Neural progenitor cell (in vitro differentiated cells): ENCODE results near the gene GRIN2A. TPM values are rescaled to one million over a fixed set of nuclear protein-coding genes. Genes with fewer than 3 reads are reported as not detected.

Source experiments
- DNase-seq: peaks from one replicate; pipeline ENCODE4 v3.0.0-alpha.2; 2016; ENCODE audit warnings: low spot score
- H2AFZ ChIP-seq: fragments of 200-600 bp; sonication (generic); replicated peaks from 2 replicates; pipeline ENCODE4 v1.6.1; 2016; ENCODE audit warnings: antibody characterized with exemption
- H3F3A ChIP-seq: fragments of 200-600 bp; sonication (generic); 2 replicates; pipeline ENCODE4 v1.6.1; 2016; ENCODE audit warnings: antibody characterized with exemption, low read depth
- H3K27ac ChIP-seq: fragments of 200-600 bp; sonication (generic); 2 replicates; pipeline ENCODE4 v1.5.1; 2016; ENCODE audit warnings: mild to moderate bottlenecking
- H3K27me3 ChIP-seq: fragments of 200-600 bp; sonication (generic); 2 replicates; pipeline ENCODE4 v1.6.1; 2016; ENCODE audit warnings: mild to moderate bottlenecking, moderate library complexity
- H3K36me3 ChIP-seq: fragments of 200-600 bp; sonication (generic); 2 replicates; pipeline ENCODE4 v1.5.1; 2016
- H3K4me1 ChIP-seq: fragments of 200-600 bp; sonication (generic); 2 replicates; pipeline ENCODE4 v1.6.1; 2016; ENCODE audit warnings: mixed run types
- H3K4me2 ChIP-seq: fragments of 200-600 bp; sonication (generic); 2 replicates; pipeline ENCODE4 v1.6.1; 2016
- H3K4me3 ChIP-seq: fragments of 200-600 bp; sonication (generic); 2 replicates; pipeline ENCODE4 v1.5.1; 2016
- H3K79me2 ChIP-seq: fragments of 200-600 bp; sonication (generic); 2 replicates; pipeline ENCODE4 v1.6.1; 2016; ENCODE audit warnings: low read depth
- H3K9ac ChIP-seq: fragments of 200-600 bp; sonication (generic); 2 replicates; pipeline ENCODE4 v1.6.1; 2016
- H3K9me3 ChIP-seq: fragments of 200-600 bp; sonication (generic); 2 replicates; pipeline ENCODE4 v1.5.1; 2016; ENCODE audit warnings: low read depth
- H4K20me1 ChIP-seq: fragments of 200-600 bp; sonication (generic); 2 replicates; pipeline ENCODE4 v1.6.1; 2016; ENCODE audit warnings: low read depth
- H3K27ac Mint-ChIP-seq: 3 replicates; pipeline ENCODE4 v1.8.0; 2021; ENCODE audit warnings: mixed read lengths
- H3K27me3 Mint-ChIP-seq: 2 replicates; pipeline ENCODE4 v1.8.0; 2022; ENCODE audit warnings: low read depth, mild to moderate bottlenecking, inconsistent platforms, moderate library complexity, mixed read lengths; ENCODE audit not compliant: insufficient read depth
- H3K36me3 Mint-ChIP-seq: 3 replicates; pipeline ENCODE4 v1.8.0; 2021; ENCODE audit warnings: mixed read lengths
- H3K4me1 Mint-ChIP-seq: 3 replicates; pipeline ENCODE4 v1.8.0; 2021; ENCODE audit warnings: mixed read lengths
- H3K4me3 Mint-ChIP-seq: 3 replicates; pipeline ENCODE4 v1.8.0; 2021; ENCODE audit warnings: mild to moderate bottlenecking, moderate library complexity, mixed read lengths
- H3K9me3 Mint-ChIP-seq: 3 replicates; pipeline ENCODE4 v1.8.0; 2020; ENCODE audit warnings: mixed read lengths
- CTCF ChIP-seq: fragments of 200-600 bp; sonication (generic); IDR thresholded peaks from 2 replicates; pipeline ENCODE4 v1.5.1; 2017; ENCODE audit warnings: antibody characterized with exemption, mild to moderate bottlenecking
- EZH2 ChIP-seq: fragments of 200-600 bp; sonication (generic); IDR thresholded peaks from 2 replicates; pipeline ENCODE4 v1.6.1; 2017; ENCODE audit warnings: antibody characterized with exemption, mild to moderate bottlenecking, moderate library complexity
- EZH2phosphoT487 ChIP-seq: fragments of 200-600 bp; sonication (generic); IDR thresholded peaks from 2 replicates; pipeline ENCODE4 v1.6.1; 2017; ENCODE audit warnings: antibody characterized with exemption
- total RNA-seq: library from RNA; depleted of rRNA; stranded (reverse); fragments of >200 nt; gene quantifications from 2 replicates; pipeline ENCODE4 v1.2.3, GENCODE V29; 2015; ENCODE audit warnings: low replicate concordance

Gene GRIN2A
- total RNA-seq, 1 donor from 2014 or later = 1.6 TPM

- Mint-ChIP-seq H3K36me3 (no peaks in the 10 kb centered on the region), H3K4me1 (peaks cover 9% of the 10 kb centered on the region), H3K27me3 (no peaks in the 10 kb centered on the region), H3K4me3 (no peak overlapping the region), H3K9me3 (no peaks in the 10 kb centered on the region), H3K27ac (no peak overlapping the region)
- no peak overlapping the region for H3K4me3 ChIP-seq
- H3K9ac ChIP-seq = no peak overlapping the region
- no peaks in the 10 kb centered on the region for H3K27me3 ChIP-seq
- no peak for DNase-seq
- H3F3A ChIP-seq = no peaks in the 10 kb centered on the region
- H3K4me1 ChIP-seq = peaks cover 13% of the 10 kb centered on the region
- H2AFZ ChIP-seq = no peak overlapping the region
- H3K9me3 ChIP-seq = no peaks in the 10 kb centered on the region
- no peaks in the 10 kb centered on the region for H3K36me3 ChIP-seq
- no peak overlapping the region for H3K4me2 ChIP-seq
- no peak overlapping the region for H3K27ac ChIP-seq
- no peaks in the 10 kb centered on the region for H4K20me1 ChIP-seq
- TF ChIP-seq CTCF (no peak), EZH2 (no peak), EZH2phosphoT487 (no peak)
- H3K79me2 ChIP-seq = no peaks in the 10 kb centered on the region
Observed at GRCh38 chr16:9870962-9871361, 311.3 kb downstream of the GRIN2A start.

- H3K9ac ChIP-seq = no peak overlapping the region
- H3K4me2 ChIP-seq = no peak overlapping the region
- Mint-ChIP-seq H3K36me3 (no peaks in the 10 kb centered on the region), H3K27ac (no peak overlapping the region), H3K9me3 (no peaks in the 10 kb centered on the region), H3K27me3 (no peaks in the 10 kb centered on the region), H3K4me3 (no peak overlapping the region), H3K4me1 (peaks cover 9% of the 10 kb centered on the region)
- H3K79me2 ChIP-seq = no peaks in the 10 kb centered on the region
- no peaks in the 10 kb centered on the region for H3F3A ChIP-seq
- no peaks in the 10 kb centered on the region for H3K27me3 ChIP-seq
- no peak for DNase-seq
- no peak overlapping the region for H2AFZ ChIP-seq
- no peak overlapping the region for H3K27ac ChIP-seq
- H3K9me3 ChIP-seq = no peaks in the 10 kb centered on the region
- no peak for TF ChIP-seq CTCF
- TF ChIP-seq EZH2 = no peak
- no peak for TF ChIP-seq EZH2phosphoT487
- no peaks in the 10 kb centered on the region for H4K20me1 ChIP-seq
- no peak overlapping the region for H3K4me3 ChIP-seq
- H3K4me1 ChIP-seq = peaks cover 12% of the 10 kb centered on the region
- H3K36me3 ChIP-seq = no peaks in the 10 kb centered on the region
Observed at GRCh38 chr16:9869776-9870175, 312.5 kb downstream of the GRIN2A start.

GRCh38 chr16:9868606-9869149, 313.6 kb downstream of the GRIN2A start:
- H3K27ac Mint-ChIP-seq = no peak overlapping the region
- H3K9me3 ChIP-seq = no peaks in the 10 kb centered on the region
- no peak overlapping the region for H3K27ac ChIP-seq
- DNase-seq = no peak
- no peaks in the 10 kb centered on the region for H3K79me2 ChIP-seq
- no peak overlapping the region for H3K9ac ChIP-seq
- no peaks in the 10 kb centered on the region for H4K20me1 ChIP-seq
- no peaks in the 10 kb centered on the region for H3K4me1 Mint-ChIP-seq
- TF ChIP-seq EZH2phosphoT487 (no peak), CTCF (no peak), EZH2 (no peak)
- no peaks in the 10 kb centered on the region for H3K36me3 ChIP-seq
- H3K9me3 Mint-ChIP-seq = no peaks in the 10 kb centered on the region
- H3K4me3 ChIP-seq = no peak overlapping the region
- H3K4me3 Mint-ChIP-seq = no peak overlapping the region
- no peaks in the 10 kb centered on the region for H3F3A ChIP-seq
- no peak overlapping the region for H2AFZ ChIP-seq
- H3K4me2 ChIP-seq = no peak overlapping the region
- peaks cover 1% of the 10 kb centered on the region for H3K4me1 ChIP-seq
- H3K36me3 Mint-ChIP-seq = no peaks in the 10 kb centered on the region
- no peaks in the 10 kb centered on the region for H3K27me3 ChIP-seq
- H3K27me3 Mint-ChIP-seq = no peaks in the 10 kb centered on the region
